Measurements from ENCODE around the gene CMBL.

The CMBL gene

DNA sequence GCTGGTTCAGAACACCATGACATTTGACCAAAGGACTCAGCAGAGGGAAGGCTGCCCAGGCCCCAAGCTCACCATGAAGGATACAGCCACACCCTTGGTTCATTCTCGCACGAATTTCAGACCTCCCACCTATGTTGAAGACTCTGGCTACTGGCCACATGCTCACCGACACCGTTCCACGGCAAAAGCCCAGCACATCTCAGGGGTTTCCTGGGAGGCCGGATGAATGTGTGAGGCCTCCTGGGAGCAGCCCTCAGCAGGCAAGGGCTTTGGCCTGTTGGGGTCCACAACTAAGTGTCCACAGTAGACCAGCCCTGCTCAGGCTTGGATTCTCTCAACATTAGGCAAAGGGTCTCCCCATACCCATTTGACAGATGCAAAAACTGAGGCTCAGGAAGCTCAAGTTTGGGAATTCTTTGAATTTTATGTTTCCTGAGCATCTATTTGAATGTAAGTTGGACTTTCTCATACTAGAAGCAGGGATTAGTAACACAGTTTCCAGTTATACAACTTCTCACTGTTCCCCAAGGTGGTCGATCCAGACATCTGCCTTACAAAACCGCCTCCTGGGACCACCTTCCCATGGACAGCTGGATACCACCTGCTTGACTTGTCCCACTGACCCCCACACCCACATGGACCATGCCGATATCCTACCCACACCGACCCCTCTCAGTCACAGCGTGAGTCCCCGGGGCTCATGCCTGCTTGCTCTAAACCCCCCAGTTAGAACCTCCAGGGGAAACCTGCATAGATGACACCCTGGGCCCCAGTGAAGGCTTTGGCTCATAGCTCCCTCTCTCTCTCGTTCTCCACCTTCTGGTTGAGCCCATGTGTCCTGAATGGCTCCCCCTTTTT is 29.7 kb downstream of the CMBL start:
- H3K9me3 ChIP-seq (ENCODE audit: insufficient read depth, low read depth, low read length), result no peaks in the 10 kb centered on the region
- no peak overlapping the region for H4K8ac ChIP-seq (ENCODE audit: low read depth, low read length)
- H3K36me3 ChIP-seq (ENCODE audit: control insufficient read depth in 1 of 2, insufficient read depth in 2 of 2, low read length in 2 of 2), result no peaks in the 10 kb centered on the region
- H3K79me1 ChIP-seq (ENCODE audit: low read length), result no peaks in the 10 kb centered on the region
- no peak overlapping the region for H4K12ac ChIP-seq (ENCODE audit: low read depth, low read length)
- no peak overlapping the region for H3K27ac ChIP-seq (ENCODE audit: low read depth, low read length)
- no peaks in the 10 kb centered on the region for H3K27me3 ChIP-seq (ENCODE audit: insufficient read depth, low read length)
- WGBS (ENCODE audit: extremely low coverage, insufficient coverage, insufficient read length), result no CpG with 5 or more reads among the region's 13 CpGs
- H3K4me3 ChIP-seq (ENCODE audit: low read depth, low read length), result no peak overlapping the region
- no peak overlapping the region for H2BK5ac ChIP-seq (ENCODE audit: low read depth, low read length, poor library complexity)
- no peak for DNase-seq
- H3K18ac ChIP-seq (ENCODE audit: low read length), result no peak overlapping the region
- no peak overlapping the region for H3K9ac ChIP-seq (ENCODE audit: low read length)
- no peak overlapping the region for H2AFZ ChIP-seq (ENCODE audit: insufficient read depth, low read length, poor library complexity)
- H4K91ac ChIP-seq (ENCODE audit: low read depth, low read length), result no peak overlapping the region
- H2BK12ac ChIP-seq (ENCODE audit: low read length), result no peak overlapping the region
- no peaks in the 10 kb centered on the region for H3K79me2 ChIP-seq (ENCODE audit: control insufficient read depth, insufficient read depth, low read length, poor library complexity)
- no peak overlapping the region for H3K4me2 ChIP-seq (ENCODE audit: low read length)
- no peak overlapping the region for H2BK120ac ChIP-seq (ENCODE audit: insufficient read depth, low read length, poor library complexity)
- H2AK5ac ChIP-seq (ENCODE audit: low read length), result no peak overlapping the region
- no peaks in the 10 kb centered on the region for H3K4me1 ChIP-seq (ENCODE audit: control insufficient read depth in 1 of 2, insufficient read depth in 2 of 2, low read length in 2 of 2)
- H3K14ac ChIP-seq (ENCODE audit: low read length), result no peak overlapping the region
- no peak overlapping the region for H3K4ac ChIP-seq (ENCODE audit: low read depth, low read length)
- H3K23ac ChIP-seq (ENCODE audit: low read length), result no peak overlapping the region

DNA sequence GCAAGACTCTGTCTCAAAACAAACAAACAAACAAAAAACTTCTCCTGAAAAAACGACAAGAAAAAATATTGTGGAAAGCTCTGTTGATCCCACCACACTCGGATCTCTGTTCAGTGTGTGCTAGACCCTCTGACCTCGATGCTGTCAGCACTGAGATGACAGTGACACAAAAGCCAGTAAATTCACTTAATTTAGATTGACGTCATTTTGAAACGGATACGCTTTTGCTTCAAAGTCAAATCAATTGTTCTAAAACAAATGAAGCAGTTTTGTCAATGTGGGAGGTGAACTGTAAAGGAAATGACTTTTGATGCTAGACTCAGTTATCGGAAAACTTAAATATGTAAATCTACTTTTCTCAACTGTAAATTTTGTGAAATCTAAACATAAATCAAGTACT is 31.0 kb downstream of the CMBL start:
- no peak overlapping the region for H3K4me3 ChIP-seq (ENCODE audit: low read depth, low read length)
- H2BK12ac ChIP-seq (ENCODE audit: low read length), result no peak overlapping the region
- H3K9me3 ChIP-seq (ENCODE audit: insufficient read depth, low read depth, low read length), result no peaks in the 10 kb centered on the region
- no peak overlapping the region for H4K8ac ChIP-seq (ENCODE audit: low read depth, low read length)
- no peak overlapping the region for H2BK120ac ChIP-seq (ENCODE audit: insufficient read depth, low read length, poor library complexity)
- H4K91ac ChIP-seq (ENCODE audit: low read depth, low read length), result no peak overlapping the region
- H3K27me3 ChIP-seq (ENCODE audit: insufficient read depth, low read length), result no peaks in the 10 kb centered on the region
- H3K4ac ChIP-seq (ENCODE audit: low read depth, low read length), result no peak overlapping the region
- H3K79me2 ChIP-seq (ENCODE audit: control insufficient read depth, insufficient read depth, low read length, poor library complexity), result no peaks in the 10 kb centered on the region
- no peak overlapping the region for H3K9ac ChIP-seq (ENCODE audit: low read length)
- no peak overlapping the region for H2AFZ ChIP-seq (ENCODE audit: insufficient read depth, low read length, poor library complexity)
- no peak overlapping the region for H3K23ac ChIP-seq (ENCODE audit: low read length)
- no peak overlapping the region for H2BK5ac ChIP-seq (ENCODE audit: low read depth, low read length, poor library complexity)
- no CpG with 5 or more reads among the region's 7 CpGs for whole genome bisulfite sequencing (ENCODE audit: extremely low coverage, insufficient coverage, insufficient read length)
- H2AK5ac ChIP-seq (ENCODE audit: low read length), result no peak overlapping the region
- no peak overlapping the region for H3K4me2 ChIP-seq (ENCODE audit: low read length)
- H3K4me1 ChIP-seq (ENCODE audit: control insufficient read depth in 1 of 2, insufficient read depth in 2 of 2, low read length in 2 of 2), result no peaks in the 10 kb centered on the region
- no peak overlapping the region for H3K14ac ChIP-seq (ENCODE audit: low read length)
- H3K18ac ChIP-seq (ENCODE audit: low read length), result no peak overlapping the region
- no peak for DNase-seq
- H3K27ac ChIP-seq (ENCODE audit: low read depth, low read length), result no peak overlapping the region
- no peaks in the 10 kb centered on the region for H3K36me3 ChIP-seq (ENCODE audit: control insufficient read depth in 1 of 2, insufficient read depth in 2 of 2, low read length in 2 of 2)
- H4K12ac ChIP-seq (ENCODE audit: low read depth, low read length), result no peak overlapping the region
- H3K79me1 ChIP-seq (ENCODE audit: low read length), result no peaks in the 10 kb centered on the region

DNA sequence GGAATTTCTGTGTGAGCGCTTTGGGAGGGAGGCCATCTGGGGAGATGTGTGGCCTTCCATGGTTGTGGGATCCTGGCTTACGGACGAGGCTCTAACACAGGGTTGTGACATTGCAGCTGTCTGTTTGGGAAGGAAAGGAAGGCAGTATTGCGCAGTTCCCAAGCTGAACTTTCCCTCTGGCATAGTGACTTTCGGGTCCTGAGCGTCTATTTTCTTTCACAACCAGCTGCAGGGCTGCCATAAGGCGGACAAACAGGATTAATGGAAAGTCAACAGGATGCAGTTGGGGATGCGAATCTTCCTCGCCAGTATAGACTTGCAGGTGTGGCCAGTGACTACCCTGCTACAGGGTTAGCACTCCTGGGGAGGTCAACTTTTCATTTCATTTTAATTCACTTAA is 31.7 kb downstream of the CMBL start:
- Histone ChIP-seq H3K9ac (ENCODE audit: low read length) (no peak overlapping the region), H3K4me2 (ENCODE audit: low read length) (no peak overlapping the region), H3K14ac (ENCODE audit: low read length) (no peak overlapping the region), H3K23ac (ENCODE audit: low read length) (no peak overlapping the region), H2BK5ac (ENCODE audit: low read depth, low read length, poor library complexity) (no peak overlapping the region), H2BK120ac (ENCODE audit: insufficient read depth, low read length, poor library complexity) (no peak overlapping the region), H3K79me2 (ENCODE audit: control insufficient read depth, insufficient read depth, low read length, poor library complexity) (no peaks in the 10 kb centered on the region), H3K4me1 (ENCODE audit: control insufficient read depth in 1 of 2, insufficient read depth in 2 of 2, low read length in 2 of 2) (no peaks in the 10 kb centered on the region), H3K27me3 (ENCODE audit: insufficient read depth, low read length) (no peaks in the 10 kb centered on the region), H2AK5ac (ENCODE audit: low read length) (no peak overlapping the region), H4K8ac (ENCODE audit: low read depth, low read length) (no peak overlapping the region), H2BK12ac (ENCODE audit: low read length) (no peak overlapping the region), H3K9me3 (ENCODE audit: insufficient read depth, low read depth, low read length) (no peaks in the 10 kb centered on the region), H3K4ac (ENCODE audit: low read depth, low read length) (no peak overlapping the region), H3K79me1 (ENCODE audit: low read length) (no peaks in the 10 kb centered on the region), H4K12ac (ENCODE audit: low read depth, low read length) (no peak overlapping the region), H2AFZ (ENCODE audit: insufficient read depth, low read length, poor library complexity) (no peak overlapping the region), H3K18ac (ENCODE audit: low read length) (no peak overlapping the region), H3K36me3 (ENCODE audit: control insufficient read depth in 1 of 2, insufficient read depth in 2 of 2, low read length in 2 of 2) (no peaks in the 10 kb centered on the region), H4K91ac (ENCODE audit: low read depth, low read length) (no peak overlapping the region), H3K27ac (ENCODE audit: low read depth, low read length) (no peak overlapping the region), H3K4me3 (ENCODE audit: low read depth, low read length) (no peak overlapping the region)
- DNase-seq, result no peak
- no CpG with 5 or more reads among the region's 9 CpGs for WGBS (ENCODE audit: extremely low coverage, insufficient coverage, insufficient read length)

GRCh38 chr5:10275460-10275859 is 32.2 kb downstream of the CMBL start:
- Histone ChIP-seq H4K12ac (ENCODE audit: low read depth, low read length) (no peak overlapping the region), H3K9me3 (ENCODE audit: insufficient read depth, low read depth, low read length) (no peaks in the 10 kb centered on the region), H3K4me2 (ENCODE audit: low read length) (no peak overlapping the region), H2BK120ac (ENCODE audit: insufficient read depth, low read length, poor library complexity) (no peak overlapping the region), H3K4me3 (ENCODE audit: low read depth, low read length) (no peak overlapping the region), H3K27ac (ENCODE audit: low read depth, low read length) (no peak overlapping the region), H2AK5ac (ENCODE audit: low read length) (no peak overlapping the region), H4K8ac (ENCODE audit: low read depth, low read length) (no peak overlapping the region), H3K36me3 (ENCODE audit: control insufficient read depth in 1 of 2, insufficient read depth in 2 of 2, low read length in 2 of 2) (no peaks in the 10 kb centered on the region), H3K4me1 (ENCODE audit: control insufficient read depth in 1 of 2, insufficient read depth in 2 of 2, low read length in 2 of 2) (no peaks in the 10 kb centered on the region), H2BK5ac (ENCODE audit: low read depth, low read length, poor library complexity) (no peak overlapping the region), H3K79me1 (ENCODE audit: low read length) (no peaks in the 10 kb centered on the region), H2AFZ (ENCODE audit: insufficient read depth, low read length, poor library complexity) (no peak overlapping the region), H3K4ac (ENCODE audit: low read depth, low read length) (no peak overlapping the region), H3K27me3 (ENCODE audit: insufficient read depth, low read length) (no peaks in the 10 kb centered on the region), H3K23ac (ENCODE audit: low read length) (no peak overlapping the region), H3K79me2 (ENCODE audit: control insufficient read depth, insufficient read depth, low read length, poor library complexity) (no peaks in the 10 kb centered on the region), H3K14ac (ENCODE audit: low read length) (no peak overlapping the region), H3K9ac (ENCODE audit: low read length) (no peak overlapping the region), H2BK12ac (ENCODE audit: low read length) (no peak overlapping the region), H4K91ac (ENCODE audit: low read depth, low read length) (no peak overlapping the region), H3K18ac (ENCODE audit: low read length) (no peak overlapping the region)
- no CpG with 5 or more reads among the region's 10 CpGs for WGBS (ENCODE audit: extremely low coverage, insufficient coverage, insufficient read length)
- DNase-seq, result no peak

All from trophoblast cell (in vitro differentiated cells and primary cell).